ENCODE measurements around the gene CSMD2.
"Not testable (repeated sequence)": the region's sequence is repeated elsewhere in the genome, so short reads cannot be mapped to it uniquely, and the experiment has no call there.

Gene CSMD2

GRCh38 chr1:33515607-33516006, 649.4 kb downstream of the CSMD2 start:
- Histone ChIP-seq H3K36me3 (ENCODE audit: insufficient read depth, insufficient read length, low read length) (no peaks in the 10 kb centered on the region), H3K9ac (ENCODE audit: insufficient read length, low read depth) (no peak overlapping the region), H3K4me3 (ENCODE audit: insufficient read length, low read depth) (no peak overlapping the region), H3K4me1 (ENCODE audit: insufficient read depth, insufficient read length) (no peaks in the 10 kb centered on the region), H3K9me3 (ENCODE audit: insufficient read depth, low read length) (no peaks in the 10 kb centered on the region), H3K27me3 (ENCODE audit: insufficient read depth, insufficient read length) (no peaks in the 10 kb centered on the region)
- no peak for DNase-seq (ENCODE audit: low read depth, low spot score)
- TF ChIP-seq ZNF274 (IDR thresholded peaks at IDR 0.05; ENCODE audit: low read depth, low read length): no peak
- TF ChIP-seq SUZ12 (IDR thresholded peaks at IDR 0.05; ENCODE audit: extremely low read depth, insufficient read depth, insufficient read length): no peak
- no peak for TF ChIP-seq YY1 (IDR thresholded peaks at IDR 0.05; ENCODE audit: insufficient read depth, insufficient read length)

- Histone ChIP-seq H3K4me1 (ENCODE audit: insufficient read depth, insufficient read length) (no peaks in the 10 kb centered on the region), H3K4me3 (ENCODE audit: insufficient read length, low read depth) (no peak overlapping the region), H3K27me3 (ENCODE audit: insufficient read depth, insufficient read length) (no peaks in the 10 kb centered on the region), H3K9ac (ENCODE audit: insufficient read length, low read depth) (no peak overlapping the region), H3K36me3 (ENCODE audit: insufficient read depth, insufficient read length, low read length) (no peaks in the 10 kb centered on the region), H3K9me3 (ENCODE audit: insufficient read depth, low read length) (no peaks in the 10 kb centered on the region)
- DNase-seq (ENCODE audit: low read depth, low spot score): no peak
- TF ChIP-seq ZNF274 (IDR thresholded peaks at IDR 0.05; ENCODE audit: low read depth, low read length) (no peak), SUZ12 (IDR thresholded peaks at IDR 0.05; ENCODE audit: extremely low read depth, insufficient read depth, insufficient read length) (no peak), YY1 (IDR thresholded peaks at IDR 0.05; ENCODE audit: insufficient read depth, insufficient read length) (no peak)
Measured at GRCh38 chr1:33515112-33515511, 649.9 kb downstream of the CSMD2 start.

DNA sequence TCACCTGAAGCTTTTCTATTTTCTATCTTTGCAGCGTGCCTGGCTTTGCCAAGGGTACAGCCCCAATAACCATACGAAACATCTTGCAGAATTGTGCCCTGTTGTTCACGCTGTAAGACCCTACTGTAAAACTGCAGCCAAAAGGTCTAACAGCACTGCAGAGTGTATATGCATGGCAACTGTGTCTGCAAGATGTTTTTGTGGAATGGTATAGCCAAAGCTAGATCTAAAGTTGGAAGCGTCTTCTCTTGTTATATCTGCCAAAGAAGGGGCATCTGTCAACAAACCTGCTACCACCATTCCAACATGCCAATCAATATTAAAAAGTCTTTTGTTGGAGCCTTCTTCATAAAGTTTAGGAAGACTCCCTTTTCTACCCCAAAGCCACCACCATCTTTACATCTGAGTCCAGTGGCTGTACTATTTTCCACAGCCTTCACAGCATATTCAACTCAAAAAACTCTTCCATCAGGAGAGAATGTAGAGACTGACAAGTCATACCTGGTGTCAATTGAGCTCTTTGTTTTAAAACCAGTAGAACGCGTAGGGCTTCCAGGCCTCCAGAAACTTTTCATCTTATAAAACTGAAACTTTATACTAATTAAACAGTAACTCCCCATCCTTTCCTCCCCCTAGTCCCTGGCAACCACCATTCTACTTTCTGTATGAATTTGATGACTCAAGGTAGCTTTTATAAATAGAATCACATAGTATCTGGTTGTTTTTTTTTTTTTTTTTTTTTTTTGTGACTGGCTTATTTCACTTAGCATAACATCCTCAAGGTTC, 652.6 kb downstream of the CSMD2 start:
- Histone ChIP-seq H3K9ac (ENCODE audit: insufficient read length, low read depth) (no peak overlapping the region), H3K4me1 (ENCODE audit: insufficient read depth, insufficient read length) (no peaks in the 10 kb centered on the region), H3K27me3 (ENCODE audit: insufficient read depth, insufficient read length) (no peaks in the 10 kb centered on the region), H3K4me3 (ENCODE audit: insufficient read length, low read depth) (no peak overlapping the region), H3K9me3 (ENCODE audit: insufficient read depth, low read length) (peaks cover 7% of the 10 kb centered on the region; the same call in 1 of the 2 replicates), H3K36me3 (ENCODE audit: insufficient read depth, insufficient read length, low read length) (no peaks in the 10 kb centered on the region)
- TF ChIP-seq ZNF274 (IDR thresholded peaks at IDR 0.05; ENCODE audit: low read depth, low read length) (no peak), YY1 (IDR thresholded peaks at IDR 0.05; ENCODE audit: insufficient read depth, insufficient read length) (no peak), SUZ12 (IDR thresholded peaks at IDR 0.05; ENCODE audit: extremely low read depth, insufficient read depth, insufficient read length) (no peak)
- DNase-seq (ENCODE audit: low read depth, low spot score): no peak

GRCh38 chr1:33509276-33509675, 655.8 kb downstream of the CSMD2 start:
- H3K27me3 ChIP-seq (ENCODE audit: insufficient read depth, insufficient read length); H3K9ac ChIP-seq (ENCODE audit: insufficient read length, low read depth); H3K36me3 ChIP-seq (ENCODE audit: insufficient read depth, insufficient read length, low read length); DNase-seq (ENCODE audit: low read depth, low spot score); H3K4me1 ChIP-seq (ENCODE audit: insufficient read depth, insufficient read length); H3K9me3 ChIP-seq (ENCODE audit: insufficient read depth, low read length); H3K4me3 ChIP-seq (ENCODE audit: insufficient read length, low read depth): not testable (repeated sequence)

- no peak for DNase-seq (ENCODE audit: low read depth, low spot score)
- peaks cover 9% of the 10 kb centered on the region; the same call in 1 of the 2 replicates for H3K9me3 ChIP-seq (ENCODE audit: insufficient read depth, low read length)
- no peak for TF ChIP-seq YY1 (IDR thresholded peaks at IDR 0.05; ENCODE audit: insufficient read depth, insufficient read length)
- no peak for TF ChIP-seq SUZ12 (IDR thresholded peaks at IDR 0.05; ENCODE audit: extremely low read depth, insufficient read depth, insufficient read length)
- TF ChIP-seq ZNF274 (IDR thresholded peaks at IDR 0.05; ENCODE audit: low read depth, low read length): no peak
- no peaks in the 10 kb centered on the region for H3K4me1 ChIP-seq (ENCODE audit: insufficient read depth, insufficient read length)
- no peaks in the 10 kb centered on the region for H3K36me3 ChIP-seq (ENCODE audit: insufficient read depth, insufficient read length, low read length)
- no peak overlapping the region for H3K4me3 ChIP-seq (ENCODE audit: insufficient read length, low read depth)
- H3K27me3 ChIP-seq (ENCODE audit: insufficient read depth, insufficient read length): no peaks in the 10 kb centered on the region
- no peak overlapping the region for H3K9ac ChIP-seq (ENCODE audit: insufficient read length, low read depth)
Measured at GRCh38 chr1:33508151-33508550, 656.9 kb downstream of the CSMD2 start.

GRCh38 chr1:33507661-33508060, 657.4 kb downstream of the CSMD2 start:
- Histone ChIP-seq H3K36me3 (ENCODE audit: insufficient read depth, insufficient read length, low read length) (no peaks in the 10 kb centered on the region), H3K4me3 (ENCODE audit: insufficient read length, low read depth) (no peak overlapping the region), H3K27me3 (ENCODE audit: insufficient read depth, insufficient read length) (no peaks in the 10 kb centered on the region), H3K9me3 (ENCODE audit: insufficient read depth, low read length) (peaks cover 9% of the 10 kb centered on the region; the same call in 1 of the 2 replicates), H3K4me1 (ENCODE audit: insufficient read depth, insufficient read length) (no peaks in the 10 kb centered on the region), H3K9ac (ENCODE audit: insufficient read length, low read depth) (no peak overlapping the region)
- TF ChIP-seq ZNF274 (IDR thresholded peaks at IDR 0.05; ENCODE audit: low read depth, low read length) (no peak), YY1 (IDR thresholded peaks at IDR 0.05; ENCODE audit: insufficient read depth, insufficient read length) (no peak), SUZ12 (IDR thresholded peaks at IDR 0.05; ENCODE audit: extremely low read depth, insufficient read depth, insufficient read length) (no peak)
- no peak for DNase-seq (ENCODE audit: low read depth, low spot score)

DNA sequence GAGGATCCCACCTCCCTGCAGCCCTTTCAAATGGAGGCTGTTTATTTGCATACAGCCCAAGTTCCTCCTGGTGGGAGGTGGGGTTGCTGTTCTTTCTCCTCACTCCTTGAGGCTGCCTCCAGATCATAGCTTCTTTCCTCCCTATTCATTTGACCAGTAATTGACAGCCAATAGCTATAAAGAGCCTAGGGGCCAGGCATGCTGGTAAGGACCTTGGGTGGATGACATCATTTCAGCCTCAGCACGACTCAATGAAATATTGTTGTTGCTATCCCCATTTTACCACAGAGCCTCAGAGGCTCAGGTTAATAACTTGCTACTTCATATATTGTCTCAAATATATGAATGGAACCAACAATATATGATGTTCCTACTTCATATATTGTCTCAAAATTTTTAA, 661.5 kb downstream of the CSMD2 start:
- Histone ChIP-seq H3K27me3 (ENCODE audit: insufficient read depth, insufficient read length) (no peaks in the 10 kb centered on the region), H3K9ac (ENCODE audit: insufficient read length, low read depth) (no peak overlapping the region), H3K9me3 (ENCODE audit: insufficient read depth, low read length) (peaks cover 9% of the 10 kb centered on the region; the same call in 1 of the 2 replicates), H3K4me3 (ENCODE audit: insufficient read length, low read depth) (no peak overlapping the region), H3K36me3 (ENCODE audit: insufficient read depth, insufficient read length, low read length) (peaks cover 2% of the 10 kb centered on the region), H3K4me1 (ENCODE audit: insufficient read depth, insufficient read length) (no peaks in the 10 kb centered on the region)
- DNase-seq (ENCODE audit: low read depth, low spot score): no peak
- TF ChIP-seq YY1 (IDR thresholded peaks at IDR 0.05; ENCODE audit: insufficient read depth, insufficient read length) (no peak), ZNF274 (IDR thresholded peaks at IDR 0.05; ENCODE audit: low read depth, low read length) (no peak), SUZ12 (IDR thresholded peaks at IDR 0.05; ENCODE audit: extremely low read depth, insufficient read depth, insufficient read length) (no peak)

Measured in NT2/D1 (cell line).